Activated CD4-positive, alpha-beta memory T cell treated with anti-CD3 and anti-CD28 coated beads, Interleukin-2, amount 10 ng/mL, durations not matched to agents 7 days and 5 days (primary cell): ENCODE data around the gene FAT1. TPM values are rescaled to one million over a fixed set of nuclear protein-coding genes. Genes with fewer than 3 reads are reported as not detected.

Experiments used
- total RNA-seq, 2 experiments: library from RNA; stranded (reverse); gene quantifications; one replicate each; pipeline ENCODE4 v1.2.3, GENCODE V29; 2021

The FAT1 gene
- total RNA-seq, 2 experiments from 2014 or later = 0.03 TPM

Other genes starting within 250 kb of the FAT1 start
- gene MTNR1A, start 168.3 kb downstream of the FAT1 start, total RNA-seq = not detected